T-cell (primary cell): ENCODE results near the gene SAMD4A. TPM values are rescaled to one million over a fixed set of nuclear protein-coding genes. Genes with fewer than 3 reads are reported as not detected.

Experiments
- ATAC-seq, 4 experiments: fragments of 200-7000 bp in 3 of 4; fragments of 150-1000 bp in 1 of 4; cut with Tn5 transposase; replicated peaks in 1 of 4; 1 replicate in 3 of 4; 2 replicates in 1 of 4; pipeline ENCODE4 v1.10.0; 2021; ENCODE audit warnings: moderate library complexity in 3 of 4, mild to moderate bottlenecking in 2 of 4, moderate number of reproducible peaks in 1 of 4
- CTCF ChIA-PET, 2 donors: fragments of 300-600 bp; sonication (Branson Sonifier 250); formaldehyde crosslinking; loops; one replicate each; lab custom pipeline; 2022; ENCODE audit warnings: antibody characterized with exemption in 2 of 2; lab: Charles Lee
- POLR2A ChIA-PET, 2 donors: fragments of 300-600 bp; sonication (Branson Sonifier 250); formaldehyde crosslinking; loops; one replicate each; lab custom pipeline; 2022; ENCODE audit warnings: antibody characterized with exemption in 2 of 2; lab: Charles Lee
- DNase-seq, 35 experiments: peaks; one replicate each; pipeline versions ENCODE4 v3.0.0 to v3.0.0-alpha.2; 2013 to 2023
- H3K27ac ChIP-seq: one replicate; pipeline ENCODE4 v1.5.1; 2013; ENCODE audit warnings: low read length
- H3K27me3 ChIP-seq, 2 experiments: replicated peaks in 1 of 2; 1 replicate in 1 of 2; 2 replicates in 1 of 2; pipeline versions ENCODE4 v1.6.1 to v1.7.0; 2013; ENCODE audit warnings: low read length in 1 of 2, mixed read lengths in 1 of 2; ENCODE audit not compliant: control insufficient read depth in 2 of 2, insufficient read depth in 2 of 2; ENCODE audit errors: extremely low read depth in 1 of 2
- H3K36me3 ChIP-seq, 2 donors: 1 replicate in 1 of 2; 2 replicates in 1 of 2; pipeline versions ENCODE4 v1.6.1 to v1.7.0; 2013; ENCODE audit warnings: low read length in 1 of 2; ENCODE audit not compliant: control insufficient read depth in 2 of 2, insufficient read depth in 1 of 2; ENCODE audit errors: extremely low read depth in 1 of 2
- H3K4me1 ChIP-seq, 2 experiments: 1 replicate in 1 of 2; 2 replicates in 1 of 2; pipeline versions ENCODE4 v1.6.1 to v1.7.0; 2013; ENCODE audit warnings: low read length in 2 of 2, mixed read lengths in 1 of 2; ENCODE audit not compliant: insufficient read depth in 2 of 2, control insufficient read depth in 1 of 2; ENCODE audit errors: extremely low read depth in 1 of 2
- H3K4me3 ChIP-seq, 2 donors: 1 replicate in 1 of 2; 2 replicates in 1 of 2; pipeline versions ENCODE4 v1.5.1 to v1.7.0; 2013; ENCODE audit warnings: mild to moderate bottlenecking in 2 of 2, low read length in 1 of 2, moderate library complexity in 1 of 2; ENCODE audit not compliant: control insufficient read depth in 1 of 2; ENCODE audit errors: extremely low read depth in 1 of 2
- H3K9me3 ChIP-seq: 2 replicates; pipeline ENCODE4 v1.7.0; 2013
- H3K27ac Mint-ChIP-seq, 2 donors: one replicate each; pipeline ENCODE4 v1.8.0; 2020 to 2021; ENCODE audit warnings: mild to moderate bottlenecking in 2 of 2, mixed read lengths in 2 of 2
- H3K27me3 Mint-ChIP-seq, 2 donors: one replicate each; pipeline ENCODE4 v1.8.0; 2021 to 2022; ENCODE audit warnings: mixed read lengths in 2 of 2
- H3K36me3 Mint-ChIP-seq: one replicate; pipeline ENCODE4 v1.8.0; 2021; ENCODE audit warnings: mixed read lengths
- H3K4me1 Mint-ChIP-seq, 3 donors: one replicate each; pipeline ENCODE4 v1.8.0; 2020 to 2022; ENCODE audit warnings: mixed read lengths in 3 of 3, mild to moderate bottlenecking in 1 of 3
- H3K4me3 Mint-ChIP-seq, 3 donors: one replicate each; pipeline ENCODE4 v1.8.0; 2020 to 2022; ENCODE audit warnings: mild to moderate bottlenecking in 3 of 3, mixed read lengths in 3 of 3, moderate library complexity in 3 of 3
- H3K9me3 Mint-ChIP-seq, 3 donors: one replicate each; pipeline ENCODE4 v1.8.0; 2020 to 2022; ENCODE audit warnings: mixed read lengths in 3 of 3
- WGBS: methylation state at CpG from one replicate; pipeline ENCODE4 v1.1.5; 2013; ENCODE audit warnings: missing lambda C conversion rate; ENCODE audit not compliant: insufficient coverage; 5-methylcytosine and 5-hydroxymethylcytosine counted together
- total RNA-seq, 35 experiments: library from RNA in 6 of 35; stranded (reverse) in 6 of 35; fragments of 120-200 nt in 1 of 35; gene quantifications; one replicate each; pipeline versions ENCODE4 v1.2.1 to v1.2.4 and lab custom pipeline; 2013 to 2026

SAMD4A gene
- total RNA-seq, 5 donors from 2014 or later (not counting 1 experiment from before 2014, with no cell fraction given) = 1.2 to 3.9 (median 1.3) TPM

DNA sequence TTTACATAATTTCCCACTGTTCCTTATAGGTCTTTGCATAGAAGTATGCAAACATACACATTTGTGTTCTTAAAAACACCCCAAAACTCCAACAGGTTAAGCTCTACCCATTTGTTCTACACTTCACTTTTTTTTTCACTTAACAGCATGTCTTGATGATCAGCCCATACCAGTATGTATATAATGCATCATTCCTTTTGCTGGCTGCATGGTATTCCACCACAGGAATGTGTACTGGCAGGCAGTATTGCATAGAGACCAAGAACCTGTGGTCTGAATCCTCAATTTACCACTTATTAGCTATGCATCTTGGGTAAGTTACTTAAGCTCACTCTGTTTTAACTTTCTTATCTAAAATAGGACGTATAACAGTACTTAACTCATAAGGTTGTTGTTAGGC is 65.5 kb downstream of the SAMD4A start:
- ChIA-PET CTCF (interaction anchor here in 1 of 2 donors (0.5 kb wide), 1 partner anchor 14 kb away, joined by 3 read pairs; no protein-coding TSS in a partner anchor), POLR2A (no interaction called here)
- H3K36me3 Mint-ChIP-seq = peaks cover 4% of the 10 kb centered on the region
- H3K4me1 ChIP-seq = peaks cover 16 to 18% of the 10 kb centered on the region in 2 experiments
- H3K9me3 Mint-ChIP-seq = peaks cover 0 to 4% (median 2%) of the 10 kb centered on the region in 3 donors
- H3K4me1 Mint-ChIP-seq = peaks cover 30 to 31% (median 31%) of the 10 kb centered on the region in 3 donors
- H3K36me3 ChIP-seq = no peaks in the 10 kb centered on the region
- no CpG with 5 or more reads among the region's 1 CpG for WGBS
- H3K4me3 ChIP-seq = no peak overlapping the region
- no peak overlapping the region for H3K27ac ChIP-seq
- H3K9me3 ChIP-seq = no peaks in the 10 kb centered on the region
- H3K4me3 Mint-ChIP-seq = no peak overlapping the region
- DNase-seq (no peak), ATAC-seq (no peak)
- H3K27me3 ChIP-seq = peaks cover 0 to 2% of the 10 kb centered on the region in 2 experiments
- no peaks in the 10 kb centered on the region for H3K27me3 Mint-ChIP-seq
- no peak overlapping the region for H3K27ac Mint-ChIP-seq

DNA sequence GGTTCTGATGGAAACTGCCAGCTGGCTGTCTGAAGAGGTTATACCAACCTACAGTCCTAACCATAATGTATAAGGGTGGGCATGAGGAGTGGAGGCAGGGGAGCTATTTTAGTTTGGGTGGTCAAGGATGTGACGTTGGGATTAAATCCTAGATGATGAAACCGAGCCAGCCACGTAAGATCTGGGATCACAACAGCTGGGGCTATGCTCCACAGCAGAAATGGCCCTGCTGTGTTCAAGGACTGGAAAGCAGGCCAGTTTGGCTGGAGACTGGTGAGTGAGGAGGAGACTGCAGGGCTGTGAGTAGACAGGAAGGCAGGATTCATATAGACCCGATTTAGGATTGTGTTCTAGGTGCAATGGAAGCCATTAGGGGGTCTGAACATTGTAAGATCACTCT is 66.1 kb downstream of the SAMD4A start:
- no peaks in the 10 kb centered on the region for H3K36me3 ChIP-seq
- no peak overlapping the region for H3K27ac Mint-ChIP-seq
- no peak overlapping the region for H3K4me3 Mint-ChIP-seq
- WGBS = 83% methylated on average over 4 of the region's 4 CpGs
- POLR2A ChIA-PET = no interaction called here
- peaks cover 11 to 15% of the 10 kb centered on the region in 2 experiments for H3K4me1 ChIP-seq
- H3K27me3 ChIP-seq = peaks cover 0 to 2% of the 10 kb centered on the region in 2 experiments
- no peaks in the 10 kb centered on the region for H3K9me3 ChIP-seq
- peaks cover 4% of the 10 kb centered on the region for H3K36me3 Mint-ChIP-seq
- H3K4me3 ChIP-seq = no peak overlapping the region
- no peaks in the 10 kb centered on the region for H3K27me3 Mint-ChIP-seq
- H3K4me1 Mint-ChIP-seq = peaks cover 24 to 25% (median 25%) of the 10 kb centered on the region in 3 donors
- CTCF ChIA-PET = interaction anchor here (0.5 to 1.2 kb wide), 2 partner anchors 9 to 14 kb away, joined by 3 read pairs; no protein-coding TSS in a partner anchor
- DNase-seq (no peak), ATAC-seq (no peak)
- peaks cover 0 to 4% (median 2%) of the 10 kb centered on the region in 3 donors for H3K9me3 Mint-ChIP-seq
- no peak overlapping the region for H3K27ac ChIP-seq

DNA sequence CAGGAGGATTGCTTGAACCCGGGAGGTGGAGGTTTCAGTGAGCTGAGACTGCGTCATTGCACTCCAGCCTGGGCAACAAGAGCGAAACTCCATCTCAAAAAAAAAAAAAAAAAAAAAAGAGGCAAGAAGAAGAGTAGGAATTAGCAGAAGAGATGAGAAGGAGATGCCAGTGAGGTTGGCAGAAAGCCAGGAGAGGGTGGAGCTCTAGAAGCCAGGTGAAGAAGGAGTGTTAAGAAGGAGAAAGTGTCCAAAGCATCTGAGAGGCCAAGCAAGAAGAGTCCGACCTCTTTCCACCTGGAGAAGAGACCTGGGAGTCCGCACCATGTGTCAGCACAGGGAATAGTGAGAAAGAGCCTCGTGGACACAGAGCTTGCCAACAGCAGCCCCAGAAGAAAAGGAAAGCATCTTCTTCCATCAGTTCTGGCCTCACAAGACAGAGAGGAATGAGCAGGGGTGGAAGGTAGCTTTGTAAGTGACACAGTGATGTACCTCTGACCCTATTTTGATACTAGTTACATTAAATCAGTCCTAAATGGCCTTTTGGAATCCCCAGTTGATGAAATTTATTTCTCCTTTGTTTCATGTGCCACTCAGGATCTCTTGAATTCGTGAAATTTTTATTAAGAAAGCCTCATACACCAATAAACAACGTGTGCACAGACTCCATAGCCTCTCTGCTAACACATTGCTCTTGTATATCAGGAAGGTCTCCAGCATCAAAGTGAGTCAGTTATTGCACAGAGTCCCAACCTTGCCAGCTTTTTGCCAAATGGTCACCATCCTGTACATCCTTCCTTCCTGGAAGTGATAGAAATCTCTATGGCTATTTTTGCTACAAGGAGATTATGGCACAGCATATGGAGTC is 70.6 kb downstream of the SAMD4A start:
- no peaks in the 10 kb centered on the region for H3K27me3 Mint-ChIP-seq
- no peaks in the 10 kb centered on the region for H3K4me1 ChIP-seq
- ChIA-PET CTCF (interaction anchor here in 1 of 2 donors (0.7 kb wide), 1 partner anchor 45 kb away, joined by 3 read pairs; no protein-coding TSS in a partner anchor), POLR2A (interaction anchor here in 1 of 2 donors (0.7 kb wide), 1 partner anchor 8 kb away, joined by 5 read pairs; no protein-coding TSS in a partner anchor)
- ATAC-seq (no peak), DNase-seq (no peak)
- H3K4me3 Mint-ChIP-seq = no peak overlapping the region
- no peak overlapping the region for H3K27ac ChIP-seq
- H3K27ac Mint-ChIP-seq = no peak overlapping the region
- WGBS = 56% methylated on average over 3 of the region's 8 CpGs
- H3K4me1 Mint-ChIP-seq = no peaks in the 10 kb centered on the region
- no peaks in the 10 kb centered on the region for H3K9me3 ChIP-seq
- peaks cover 0 to 3% of the 10 kb centered on the region in 2 experiments for H3K27me3 ChIP-seq
- no peaks in the 10 kb centered on the region for H3K36me3 ChIP-seq
- peaks cover 0 to 1% (median 0%) of the 10 kb centered on the region in 3 donors for H3K9me3 Mint-ChIP-seq
- peaks cover under 1% of the 10 kb centered on the region for H3K36me3 Mint-ChIP-seq
- H3K4me3 ChIP-seq = no peak overlapping the region

DNA sequence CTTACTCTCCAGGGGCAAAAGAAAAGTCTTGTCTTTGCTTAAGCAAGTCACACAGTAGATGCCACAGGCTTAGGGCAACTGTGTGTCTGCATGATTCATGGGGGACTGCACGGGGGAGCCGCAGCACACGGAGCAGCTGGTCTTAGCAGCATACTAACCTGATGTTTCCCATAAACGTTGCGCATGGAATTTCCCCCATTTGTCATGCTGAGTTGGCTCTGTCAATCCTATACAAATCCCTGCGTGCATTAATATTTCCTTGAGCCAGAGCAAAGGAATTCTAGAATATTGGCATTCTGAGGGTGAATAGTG is 71.2 kb downstream of the SAMD4A start:
- 85% methylated on average over 3 of the region's 6 CpGs for WGBS
- CTCF ChIA-PET = interaction anchor here in 1 of 2 donors (0.7 kb wide), 1 partner anchor 141 kb away, joined by 5 read pairs; no protein-coding TSS in a partner anchor
- H3K9me3 Mint-ChIP-seq = no peaks in the 10 kb centered on the region
- H3K4me1 ChIP-seq = no peaks in the 10 kb centered on the region
- no peaks in the 10 kb centered on the region for H3K4me1 Mint-ChIP-seq
- no peak overlapping the region for H3K4me3 ChIP-seq
- no peak overlapping the region for H3K27ac ChIP-seq
- no peak overlapping the region for H3K27ac Mint-ChIP-seq
- POLR2A ChIA-PET = no interaction called here
- DNase-seq (no peak), ATAC-seq (no peak)
- H3K36me3 Mint-ChIP-seq = no peaks in the 10 kb centered on the region
- H3K27me3 ChIP-seq = peaks cover 0 to 4% of the 10 kb centered on the region in 2 experiments
- no peaks in the 10 kb centered on the region for H3K27me3 Mint-ChIP-seq
- H3K4me3 Mint-ChIP-seq = no peak overlapping the region
- no peaks in the 10 kb centered on the region for H3K9me3 ChIP-seq
- no peaks in the 10 kb centered on the region for H3K36me3 ChIP-seq

DNA sequence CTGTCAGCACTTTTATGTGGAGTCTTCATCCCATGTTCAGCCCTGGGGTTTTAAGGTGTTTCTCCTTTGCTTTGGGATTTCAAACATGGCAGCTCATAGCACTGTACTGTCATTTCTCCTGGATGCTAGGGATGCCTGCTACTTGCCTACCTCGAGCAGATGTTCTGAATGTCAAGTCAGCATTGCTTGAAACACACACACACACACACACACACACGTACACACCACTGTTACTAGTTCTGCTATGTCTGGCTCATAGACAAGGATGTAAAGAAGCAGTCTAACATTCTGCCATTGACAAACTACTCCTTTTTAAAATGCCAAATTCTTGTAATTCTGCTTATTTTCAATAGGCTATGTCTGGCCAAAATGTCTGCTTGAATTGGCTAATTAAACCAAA is 72.7 kb downstream of the SAMD4A start:
- DNase-seq (no peak), ATAC-seq (no peak)
- 50% methylated on average over 1 of the region's 2 CpGs for WGBS
- no peaks in the 10 kb centered on the region for H3K4me1 ChIP-seq
- H3K9me3 ChIP-seq = no peaks in the 10 kb centered on the region
- Mint-ChIP-seq H3K4me1 (no peaks in the 10 kb centered on the region), H3K4me3 (no peak overlapping the region), H3K27ac (no peak overlapping the region), H3K27me3 (no peaks in the 10 kb centered on the region), H3K9me3 (no peaks in the 10 kb centered on the region), H3K36me3 (no peaks in the 10 kb centered on the region)
- no peaks in the 10 kb centered on the region for H3K36me3 ChIP-seq
- H3K4me3 ChIP-seq = no peak overlapping the region
- H3K27me3 ChIP-seq = peaks cover 0 to 5% of the 10 kb centered on the region in 2 experiments
- ChIA-PET POLR2A (no interaction called here), CTCF (no interaction called here)
- no peak overlapping the region for H3K27ac ChIP-seq

DNA sequence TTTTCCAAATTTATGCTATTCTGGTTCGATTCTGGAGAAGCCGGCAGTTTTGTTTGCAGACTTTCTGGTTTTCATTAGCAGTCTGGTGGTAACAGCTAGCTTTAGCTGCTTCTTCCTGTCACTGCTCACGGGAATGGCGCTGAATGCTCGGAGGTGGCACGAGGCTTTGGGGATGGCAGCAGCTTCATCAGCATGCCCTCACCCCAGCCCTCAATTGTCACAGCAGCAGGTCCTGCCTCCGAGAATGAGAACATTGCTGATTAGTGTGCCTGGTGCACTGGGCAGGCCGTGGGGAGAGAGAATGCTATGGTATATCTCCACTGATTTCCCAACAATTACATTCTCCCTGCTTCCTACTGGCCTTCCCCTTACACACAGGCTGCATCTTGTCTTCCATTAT is 73.6 kb downstream of the SAMD4A start:
- no peak overlapping the region for H3K27ac ChIP-seq
- no peak overlapping the region for H3K27ac Mint-ChIP-seq
- ChIA-PET CTCF (no interaction called here), POLR2A (no interaction called here)
- H3K27me3 Mint-ChIP-seq = no peaks in the 10 kb centered on the region
- DNase-seq = no peak
- no peaks in the 10 kb centered on the region for H3K4me1 ChIP-seq
- no peak overlapping the region for H3K4me3 ChIP-seq
- H3K9me3 ChIP-seq = no peaks in the 10 kb centered on the region
- 90% methylated on average over 4 of the region's 8 CpGs for WGBS
- no peak for ATAC-seq
- H3K36me3 Mint-ChIP-seq = no peaks in the 10 kb centered on the region
- no peak overlapping the region for H3K4me3 Mint-ChIP-seq
- no peaks in the 10 kb centered on the region for H3K9me3 Mint-ChIP-seq
- no peaks in the 10 kb centered on the region for H3K4me1 Mint-ChIP-seq
- no peaks in the 10 kb centered on the region for H3K36me3 ChIP-seq
- peaks cover 0 to 5% of the 10 kb centered on the region in 2 experiments for H3K27me3 ChIP-seq
